Measurements from ENCODE around the gene WDHD1. TPM values are rescaled to one million over a fixed set of nuclear protein-coding genes. Genes with fewer than 3 reads are reported as not detected.

WDHD1 gene
- total and polyA plus RNA-seq, 10 donors: 1.4 to 6.3 (median 3.8) TPM

- 0 to 2% (median 1%) methylated on average over 25 to 83 of the region's 83 CpGs for WGBS, 5 donors
- peaks cover 5 to 45% (median 30%) of the 10 kb centered on the region in 6 donors for H3K4me1 ChIP-seq
- H3K4me3 ChIP-seq: peak within 1 kb of the TSS; percentile 68 to 94 (median 88)
- H3K9me3 ChIP-seq: no peaks in the 10 kb centered on the region
- no peaks in the 10 kb centered on the region for H3K36me3 ChIP-seq
- TF ChIP-seq CTCF (IDR thresholded peaks at IDR 0.05 in 8 of 11, conservative IDR thresholded peaks at IDR 0.05 in 3 of 11): peak; percentile 15 to 73 (median 67)
- peak; percentile 89 to 93 (median 92) for TF ChIP-seq POLR2AphosphoS5 (IDR thresholded peaks at IDR 0.05)
- peak in 1 of 3 donors; percentile 83 for TF ChIP-seq POLR2A (IDR thresholded peaks at IDR 0.05)
- peak; percentile 93 for DNase-seq
- H3K27ac ChIP-seq: peak within 1 kb of the TSS; percentile 82 to 95 (median 90)
- intact Hi-C loops (cut with DNase I; ENCODE audit: low total_unique reads): no loop called here
- no peaks in the 10 kb centered on the region for H3K27me3 ChIP-seq (replicated peaks in 1 of 7)
These were observed 124.1 kb downstream of the WDHD1 start, which contains the start of gene GCH1 for GRCh38 chr14:54902521-54903420. GCH1 (minus strand) TSS chr14:54902826; CDS start chr14:54902663, 163 bp downstream.

DNA sequence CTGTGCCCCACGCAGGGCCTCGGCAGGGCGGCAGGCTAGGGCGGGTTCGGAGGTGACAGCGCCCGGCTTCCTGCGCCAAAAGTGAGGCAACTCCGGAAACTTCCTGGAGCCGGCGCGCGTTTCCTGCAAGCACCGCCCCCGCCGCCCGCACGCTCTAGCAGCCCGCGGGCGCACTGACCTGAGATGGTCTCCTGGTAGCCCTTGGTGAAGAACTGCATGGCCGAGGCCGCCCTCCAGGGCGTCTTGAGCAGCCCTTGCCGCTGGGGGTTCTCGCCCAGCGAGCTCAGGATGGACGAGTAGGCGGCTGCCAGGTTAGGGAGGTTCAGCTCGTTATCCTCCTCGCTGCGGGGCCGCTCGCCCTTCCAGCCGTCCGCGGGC is 124.8 kb downstream of the WDHD1 start:
- peak in 1 of 3 donors; percentile 28 for TF ChIP-seq POLR2A (IDR thresholded peaks at IDR 0.05)
- TF ChIP-seq CTCF (IDR thresholded peaks at IDR 0.05 in 8 of 11, conservative IDR thresholded peaks at IDR 0.05 in 3 of 11): no peak
- peak; percentile 52 to 81 (median 62) for TF ChIP-seq POLR2AphosphoS5 (IDR thresholded peaks at IDR 0.05)
- H3K27me3 ChIP-seq (replicated peaks in 1 of 7): no peaks in the 10 kb centered on the region
- WGBS, 5 donors: 0% methylated on average over 1 to 37 of the region's 37 CpGs; no CpG with 5 or more reads in 1 of the 5 donors
- DNase-seq: peak; percentile 95
- no peaks in the 10 kb centered on the region for H3K36me3 ChIP-seq
- H3K9me3 ChIP-seq: no peaks in the 10 kb centered on the region
- peak overlapping the region; percentile 68 to 94 (median 88) for H3K4me3 ChIP-seq
- intact Hi-C loops (cut with DNase I; ENCODE audit: low total_unique reads): no loop called here
- peaks cover 5 to 44% (median 30%) of the 10 kb centered on the region in 6 donors for H3K4me1 ChIP-seq
- peak overlapping the region; percentile 82 to 95 (median 90) for H3K27ac ChIP-seq

- H3K4me1 ChIP-seq: peaks cover 5 to 44% (median 30%) of the 10 kb centered on the region in 6 donors
- WGBS, 5 donors: 0 to 1% (median 0%) methylated on average over 19 to 42 of the region's 42 CpGs
- no peak for TF ChIP-seq POLR2A (IDR thresholded peaks at IDR 0.05)
- no peak for TF ChIP-seq POLR2AphosphoS5 (IDR thresholded peaks at IDR 0.05)
- no peak for TF ChIP-seq CTCF (IDR thresholded peaks at IDR 0.05 in 8 of 11, conservative IDR thresholded peaks at IDR 0.05 in 3 of 11)
- intact Hi-C loops (cut with DNase I; ENCODE audit: low total_unique reads): no loop called here
- DNase-seq: peak; percentile 77
- H3K9me3 ChIP-seq: no peaks in the 10 kb centered on the region
- H3K4me3 ChIP-seq: peak overlapping the region; percentile 68 to 94 (median 88)
- no peaks in the 10 kb centered on the region for H3K27me3 ChIP-seq (replicated peaks in 1 of 7)
- H3K36me3 ChIP-seq: no peaks in the 10 kb centered on the region
- peak overlapping the region; percentile 82 to 95 (median 90) for H3K27ac ChIP-seq
These were observed 125.3 kb downstream of the WDHD1 start for GRCh38 chr14:54901380-54902142.
